Epithelial cell of prostate (primary cell): ENCODE measurements around the gene PXDN.
"Not testable (repeated sequence)": the region's sequence is repeated elsewhere in the genome, so short reads cannot be mapped to it uniquely, and the experiment has no call there.

Source experiments
- DNase-seq: peaks from one replicate; pipeline ENCODE4 v3.0.0-alpha.2; 2011; ENCODE audit warnings: low read depth, low spot score
- H3K27ac ChIP-seq: fragments of 450-650 bp; 2 replicates; pipeline ENCODE4 v1.5.1; 2017; ENCODE audit warnings: mild to moderate bottlenecking

Gene PXDN, protein sequence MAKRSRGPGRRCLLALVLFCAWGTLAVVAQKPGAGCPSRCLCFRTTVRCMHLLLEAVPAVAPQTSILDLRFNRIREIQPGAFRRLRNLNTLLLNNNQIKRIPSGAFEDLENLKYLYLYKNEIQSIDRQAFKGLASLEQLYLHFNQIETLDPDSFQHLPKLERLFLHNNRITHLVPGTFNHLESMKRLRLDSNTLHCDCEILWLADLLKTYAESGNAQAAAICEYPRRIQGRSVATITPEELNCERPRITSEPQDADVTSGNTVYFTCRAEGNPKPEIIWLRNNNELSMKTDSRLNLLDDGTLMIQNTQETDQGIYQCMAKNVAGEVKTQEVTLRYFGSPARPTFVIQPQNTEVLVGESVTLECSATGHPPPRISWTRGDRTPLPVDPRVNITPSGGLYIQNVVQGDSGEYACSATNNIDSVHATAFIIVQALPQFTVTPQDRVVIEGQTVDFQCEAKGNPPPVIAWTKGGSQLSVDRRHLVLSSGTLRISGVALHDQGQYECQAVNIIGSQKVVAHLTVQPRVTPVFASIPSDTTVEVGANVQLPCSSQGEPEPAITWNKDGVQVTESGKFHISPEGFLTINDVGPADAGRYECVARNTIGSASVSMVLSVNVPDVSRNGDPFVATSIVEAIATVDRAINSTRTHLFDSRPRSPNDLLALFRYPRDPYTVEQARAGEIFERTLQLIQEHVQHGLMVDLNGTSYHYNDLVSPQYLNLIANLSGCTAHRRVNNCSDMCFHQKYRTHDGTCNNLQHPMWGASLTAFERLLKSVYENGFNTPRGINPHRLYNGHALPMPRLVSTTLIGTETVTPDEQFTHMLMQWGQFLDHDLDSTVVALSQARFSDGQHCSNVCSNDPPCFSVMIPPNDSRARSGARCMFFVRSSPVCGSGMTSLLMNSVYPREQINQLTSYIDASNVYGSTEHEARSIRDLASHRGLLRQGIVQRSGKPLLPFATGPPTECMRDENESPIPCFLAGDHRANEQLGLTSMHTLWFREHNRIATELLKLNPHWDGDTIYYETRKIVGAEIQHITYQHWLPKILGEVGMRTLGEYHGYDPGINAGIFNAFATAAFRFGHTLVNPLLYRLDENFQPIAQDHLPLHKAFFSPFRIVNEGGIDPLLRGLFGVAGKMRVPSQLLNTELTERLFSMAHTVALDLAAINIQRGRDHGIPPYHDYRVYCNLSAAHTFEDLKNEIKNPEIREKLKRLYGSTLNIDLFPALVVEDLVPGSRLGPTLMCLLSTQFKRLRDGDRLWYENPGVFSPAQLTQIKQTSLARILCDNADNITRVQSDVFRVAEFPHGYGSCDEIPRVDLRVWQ (N-terminal part only)

DNA sequence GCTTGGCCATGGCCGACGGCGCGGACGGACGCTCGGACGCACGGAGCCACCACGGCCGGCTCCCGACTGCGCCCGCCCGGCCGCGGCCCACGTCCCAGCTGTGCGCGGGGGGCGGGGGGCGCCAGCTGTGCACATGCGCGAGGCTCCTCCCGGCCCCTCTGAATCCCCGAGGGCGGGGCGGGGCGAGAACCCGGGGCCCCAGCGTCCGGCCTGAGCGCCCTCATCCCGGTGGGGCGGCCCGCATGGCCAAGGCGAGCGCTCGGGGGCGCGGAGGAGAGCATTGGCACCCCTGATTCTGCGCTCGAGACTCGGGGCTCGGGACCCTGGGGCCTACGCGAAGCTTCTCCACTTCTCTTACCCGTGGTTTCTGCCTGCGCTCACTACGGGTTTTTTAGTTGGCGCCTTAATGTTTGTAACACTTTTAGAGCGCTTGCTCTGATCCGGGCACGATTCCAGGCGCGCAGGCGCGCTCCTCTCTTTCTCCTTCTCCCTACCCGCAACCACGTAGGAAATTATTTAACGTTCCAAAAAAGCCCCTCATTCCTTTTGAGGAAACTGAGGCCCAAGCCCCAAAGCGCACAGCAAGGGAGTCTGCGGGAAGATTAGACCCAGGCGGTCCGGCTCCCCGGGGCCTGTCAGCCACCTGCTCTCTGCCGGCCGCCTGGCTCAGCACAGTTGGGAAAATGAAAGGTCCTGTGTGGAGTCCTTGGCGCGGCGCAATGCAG lies at the start of gene PXDN:
Gene PXDN (minus strand): TSS at position 70 of the 725 bp plus-strand sequence. CDS start 60 bp downstream, at position 10.
- H3K27ac ChIP-seq = peak within 1 kb of the TSS; percentile 85
- no peak for DNase-seq

DNA sequence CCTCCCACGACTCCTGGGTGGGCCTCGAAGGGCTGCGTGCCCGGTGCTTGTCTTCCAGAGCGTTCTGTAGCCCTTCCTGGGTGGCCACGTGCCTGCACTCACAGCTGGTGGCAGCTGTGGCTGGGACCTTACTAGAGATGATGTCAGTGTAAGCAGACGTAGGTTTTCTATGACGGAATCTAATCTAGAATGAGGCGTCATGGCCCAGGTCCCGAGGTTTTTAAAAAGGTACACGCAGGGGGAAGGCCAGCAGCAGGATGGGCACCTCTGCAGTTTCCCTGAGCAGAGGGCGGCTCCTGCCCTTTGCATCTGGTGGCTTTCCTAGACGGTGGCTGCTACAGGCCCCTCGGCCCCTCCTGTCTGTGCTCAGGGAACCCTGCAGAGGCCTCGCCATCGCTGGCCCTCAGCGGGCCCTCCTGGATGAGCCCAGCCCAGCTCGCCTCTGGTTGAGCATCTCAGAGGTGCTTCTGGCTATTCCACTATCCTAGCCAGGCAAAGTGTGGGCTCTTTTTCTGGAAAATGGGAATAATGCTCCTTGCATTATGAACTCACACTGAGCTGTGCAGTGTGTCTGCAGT lies 49.6 kb upstream of the PXDN start:
- no peak overlapping the region for H3K27ac ChIP-seq
- DNase-seq = no peak

DNA sequence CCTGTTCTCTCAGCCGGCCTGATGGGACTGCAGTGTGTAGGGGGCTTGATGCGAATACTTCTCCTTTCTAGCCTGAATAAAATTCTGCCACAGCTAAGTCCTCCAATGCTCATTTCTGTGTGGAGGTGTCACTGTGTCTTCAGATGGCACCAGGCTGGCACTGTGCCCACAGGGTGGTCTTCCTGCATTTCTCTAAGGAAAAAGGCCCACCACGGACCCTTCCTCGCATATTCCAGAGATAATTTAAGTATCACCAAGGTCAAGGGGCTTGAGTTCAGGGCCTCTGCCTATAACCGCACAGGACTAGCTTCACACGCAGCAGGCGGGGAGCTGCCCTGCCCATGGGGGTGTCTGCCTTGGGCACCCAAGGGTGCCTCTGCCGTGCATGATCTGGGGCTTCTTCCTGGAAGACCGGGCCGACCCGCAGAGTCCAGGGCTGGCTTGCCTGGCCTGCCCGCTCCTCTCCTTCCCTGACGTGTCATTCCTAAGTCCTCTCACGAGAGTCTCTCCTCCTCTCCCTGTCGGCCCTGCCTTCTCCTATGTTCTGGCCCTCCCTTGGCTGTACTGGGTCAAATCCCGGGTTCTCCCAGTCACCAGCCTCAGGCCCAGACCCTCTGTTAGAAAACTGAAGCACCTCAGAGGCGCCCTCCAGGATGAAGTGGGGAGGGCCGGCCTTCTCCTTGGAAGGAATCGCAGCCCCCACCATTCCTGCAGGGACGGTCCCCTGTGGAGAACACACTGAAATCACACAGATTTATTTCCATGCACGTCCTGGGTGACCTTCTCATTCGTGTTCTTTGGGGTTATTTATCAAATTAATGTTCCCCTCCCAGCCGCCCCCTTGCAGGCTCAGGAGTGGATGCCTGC lies 48.9 kb upstream of the PXDN start:
- no peak overlapping the region for H3K27ac ChIP-seq
- DNase-seq = no peak

DNA sequence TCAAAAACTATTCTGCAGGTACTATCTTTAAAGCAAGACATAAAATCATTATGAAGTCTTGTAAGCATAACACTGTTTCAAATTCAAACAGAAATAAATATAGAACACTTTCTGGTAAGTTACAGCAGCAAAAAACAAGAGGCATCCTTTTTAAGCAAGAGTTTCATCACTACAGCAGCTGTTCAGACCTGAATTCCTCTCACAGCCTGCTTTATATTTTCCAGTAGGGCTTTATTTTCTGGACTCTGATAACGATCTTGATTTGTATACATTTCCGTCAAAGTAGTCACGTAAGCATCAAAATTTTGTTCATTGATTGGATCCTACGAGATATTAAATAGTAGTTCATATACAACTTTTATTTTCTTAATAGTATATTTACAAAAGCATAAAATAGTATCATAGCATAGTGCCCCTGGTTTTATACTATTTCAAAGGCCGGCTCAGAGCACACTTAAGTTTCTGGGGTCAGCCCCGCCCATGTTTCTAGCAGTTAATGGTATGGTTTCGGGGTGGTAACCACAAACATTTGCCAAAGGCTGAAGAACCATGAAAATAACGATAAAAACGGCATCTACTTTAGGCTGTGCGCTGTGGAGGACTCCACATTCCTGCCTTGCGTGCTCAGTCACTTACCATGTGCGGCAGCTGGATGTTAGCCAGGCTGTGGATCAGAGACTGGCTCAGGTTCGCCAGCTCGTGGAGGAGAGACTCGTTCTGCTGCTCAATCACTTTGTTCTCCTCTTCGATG lies 47.5 kb upstream of the PXDN start:
- no peak overlapping the region for H3K27ac ChIP-seq
- DNase-seq = peak; percentile 24

DNA sequence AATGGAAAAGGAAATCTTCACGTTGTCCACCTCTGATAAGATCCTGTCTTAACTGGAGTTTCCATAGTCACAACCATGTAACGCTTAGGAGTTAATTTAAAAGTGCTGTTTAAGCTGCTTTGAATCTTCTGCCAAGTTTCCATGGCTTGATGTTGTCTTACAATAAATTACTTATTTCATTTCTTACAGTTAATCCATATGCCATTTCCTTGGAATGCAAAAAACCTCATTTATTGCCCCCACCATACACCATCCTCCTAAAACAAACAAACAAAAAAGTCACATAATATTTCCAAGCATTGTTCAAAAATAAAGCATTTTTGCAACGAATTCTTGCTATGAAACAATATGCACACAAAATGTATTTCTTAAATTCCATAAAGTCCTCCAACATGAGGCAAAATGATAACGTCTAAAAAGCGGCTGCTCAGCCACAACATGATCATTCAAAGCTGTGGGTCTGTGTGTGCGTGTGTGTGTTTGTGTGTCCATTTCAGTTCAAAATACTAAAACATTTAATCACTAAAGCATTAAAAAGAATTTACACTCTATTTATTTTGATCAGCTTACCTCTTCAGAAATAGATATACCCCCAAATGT lies 46.8 kb upstream of the PXDN start:
- H3K27ac ChIP-seq = no peak overlapping the region
- DNase-seq = no peak

DNA sequence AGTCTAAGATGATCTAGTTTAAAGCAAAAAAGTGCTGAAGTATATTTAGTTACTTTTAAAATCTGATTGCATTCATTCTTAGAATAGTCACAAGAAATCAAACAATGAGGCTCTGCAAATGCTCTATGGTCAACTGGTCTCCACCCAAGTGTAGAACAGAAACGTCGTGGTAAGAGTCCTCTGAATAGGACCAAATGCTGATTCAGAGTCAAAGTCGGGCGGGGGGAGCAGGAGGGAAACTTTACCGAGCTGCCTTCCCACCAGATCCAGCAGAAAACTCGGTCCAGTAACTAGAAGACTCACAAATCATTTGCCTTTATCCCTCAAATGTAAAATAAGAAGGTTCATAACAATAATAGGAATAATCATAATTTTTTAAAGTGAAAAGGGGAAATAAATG lies 46.2 kb upstream of the PXDN start:
- DNase-seq = no peak

DNA sequence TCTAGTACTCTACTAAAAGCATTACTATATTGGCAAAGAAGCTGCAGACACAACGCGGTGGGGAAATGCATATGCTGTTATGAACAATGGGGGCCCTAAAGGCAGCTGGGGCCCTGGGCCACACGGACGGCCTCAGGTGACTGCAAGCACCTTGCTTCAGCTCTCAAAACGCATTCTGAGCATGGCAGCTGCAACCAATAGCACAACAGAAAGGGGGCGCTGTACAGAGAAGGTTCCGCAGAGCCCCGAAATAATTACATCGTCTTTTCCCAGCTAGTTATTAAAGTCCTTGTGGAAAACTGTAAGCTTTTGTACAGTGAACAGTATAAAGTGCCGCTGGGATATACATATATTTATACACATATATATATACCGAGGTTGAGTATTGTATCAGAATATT lies 45.3 kb upstream of the PXDN start:
- no peak for DNase-seq
- H3K27ac ChIP-seq = no peak overlapping the region

More for the DNA sequence above, 46.2 kb upstream of the PXDN start:
- H3K27ac ChIP-seq = no peak overlapping the region

DNA sequence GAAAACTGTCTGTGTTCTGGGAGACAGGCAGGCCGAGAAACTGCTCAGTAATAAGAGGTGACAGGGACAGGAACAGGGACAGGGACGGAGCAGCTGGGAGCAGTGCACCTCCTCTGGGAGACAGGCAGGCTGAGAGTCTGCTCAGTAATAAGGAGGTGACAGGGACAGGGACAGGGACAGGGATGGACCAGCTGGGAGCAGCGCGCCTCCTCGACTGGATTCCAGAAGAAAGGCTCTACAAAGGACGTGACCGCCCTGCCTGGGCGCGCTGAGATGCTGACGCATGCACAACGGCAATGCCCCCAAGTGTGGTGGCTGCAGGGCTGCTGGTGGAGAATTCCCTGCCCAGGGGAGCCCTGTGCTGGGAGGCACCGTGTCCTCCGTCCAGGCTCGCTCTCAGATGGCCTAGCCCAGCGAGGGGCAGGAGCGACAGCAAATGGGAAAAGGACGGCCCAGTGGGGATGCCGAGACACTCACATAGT lies 44.2 kb upstream of the PXDN start:
- no peak for DNase-seq
- H3K27ac ChIP-seq = no peak overlapping the region

DNA sequence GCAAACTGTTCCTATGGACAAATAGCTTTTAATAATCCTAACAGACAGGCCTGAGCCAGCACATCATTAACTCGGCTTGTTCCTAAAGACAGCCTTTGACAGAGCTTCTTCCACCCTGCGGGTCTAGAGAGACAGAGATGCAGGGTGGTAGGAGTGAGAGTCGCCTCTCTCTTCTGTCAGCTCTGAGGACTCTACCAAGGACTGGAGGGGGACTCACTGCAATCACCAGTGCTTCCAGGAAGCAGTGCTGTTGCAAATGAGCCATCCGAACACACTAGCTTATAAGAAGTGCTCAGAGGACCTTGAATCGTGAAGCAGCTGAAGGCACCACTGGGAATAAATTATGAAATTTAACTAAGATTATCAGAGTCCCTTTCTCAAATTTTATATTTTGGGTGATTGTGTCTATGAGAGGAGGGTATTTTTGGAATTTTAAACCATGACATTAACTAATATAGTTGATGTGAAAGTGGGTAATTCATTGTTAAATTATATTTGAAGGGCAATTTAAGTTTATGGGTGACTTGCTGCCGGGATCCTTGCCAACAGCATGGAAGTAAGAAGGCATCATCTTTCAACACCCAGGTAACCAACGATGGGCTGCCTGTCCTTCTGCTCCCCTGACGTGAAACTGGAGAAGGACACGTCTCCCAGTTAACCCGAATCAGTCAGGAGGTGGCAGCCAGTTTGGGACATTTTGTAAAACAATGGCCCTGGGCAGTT lies 43.6 kb upstream of the PXDN start:
- H3K27ac ChIP-seq = no peak overlapping the region
- no peak for DNase-seq

DNA sequence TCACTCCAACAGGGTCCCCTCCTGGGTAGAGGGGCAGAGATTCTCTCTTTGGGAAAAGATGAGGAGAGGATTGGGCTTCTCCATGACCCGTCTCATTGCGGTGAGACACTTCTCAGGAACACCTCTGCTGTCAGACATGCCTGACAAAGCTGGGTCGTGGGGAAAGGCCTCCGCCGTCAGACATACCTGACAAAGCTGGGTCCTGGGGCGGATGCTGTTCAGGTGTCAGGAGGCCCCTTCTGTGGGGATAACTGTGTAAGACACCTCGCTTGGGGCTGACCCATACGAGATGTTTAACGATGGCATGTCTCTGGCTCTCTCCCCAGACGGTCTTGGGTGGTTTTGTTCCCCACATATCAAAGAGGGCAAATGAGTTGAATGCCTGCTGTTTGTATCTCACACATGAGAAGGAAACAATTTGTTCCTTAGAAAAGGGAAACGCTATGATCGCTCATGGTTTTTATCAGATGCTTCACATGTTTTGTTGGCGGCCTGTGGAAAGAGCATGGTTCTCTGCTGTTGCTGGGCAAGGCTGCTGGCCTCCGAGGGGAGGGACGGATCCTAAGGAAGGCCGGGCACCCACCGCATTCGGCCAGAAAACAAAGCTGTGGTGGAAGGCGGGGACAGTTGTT lies 40.8 kb upstream of the PXDN start:
- no peak overlapping the region for H3K27ac ChIP-seq
- DNase-seq = no peak

DNA sequence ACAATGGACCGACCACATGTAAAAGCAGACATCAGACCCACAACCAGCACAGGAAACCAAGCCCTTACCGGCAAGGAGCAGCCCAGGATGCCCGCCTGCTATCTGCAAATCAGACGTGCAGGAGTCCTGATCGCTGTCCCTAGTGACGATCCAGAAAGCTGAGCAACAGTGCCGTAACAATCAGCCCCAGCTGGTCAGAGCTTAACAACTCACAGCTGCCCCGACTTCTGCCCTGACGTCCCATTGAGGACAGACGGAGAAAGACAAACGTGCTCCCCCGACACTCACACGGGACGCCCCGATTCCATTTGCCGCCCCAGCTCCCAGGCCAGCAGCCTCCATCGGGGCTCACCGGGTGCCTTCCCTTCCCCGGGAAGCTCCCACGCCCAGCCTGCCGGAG lies 39.8 kb upstream of the PXDN start:
- DNase-seq = no peak
- H3K27ac ChIP-seq = no peak overlapping the region

DNA sequence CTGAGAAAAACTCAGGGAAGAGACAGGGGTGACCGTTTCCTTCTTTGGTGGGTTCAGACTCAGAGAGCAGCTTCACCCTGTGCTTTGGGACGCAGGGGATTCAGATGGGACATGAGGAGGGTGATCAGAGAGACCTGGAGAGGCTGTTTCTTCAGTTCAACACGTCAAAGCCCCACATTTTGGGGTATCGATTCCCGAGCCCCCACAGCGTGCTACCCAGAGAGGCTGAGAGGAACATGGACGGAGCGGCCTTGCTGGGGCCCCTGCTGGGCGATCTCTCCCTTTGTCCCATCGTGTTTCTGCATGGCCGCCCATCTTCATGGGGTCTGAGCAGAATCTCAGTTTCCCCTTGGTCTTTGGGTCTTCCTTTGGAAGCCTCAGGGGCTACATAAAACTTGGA lies 38.2 kb upstream of the PXDN start:
- H3K27ac ChIP-seq = no peak overlapping the region
- no peak for DNase-seq

DNA sequence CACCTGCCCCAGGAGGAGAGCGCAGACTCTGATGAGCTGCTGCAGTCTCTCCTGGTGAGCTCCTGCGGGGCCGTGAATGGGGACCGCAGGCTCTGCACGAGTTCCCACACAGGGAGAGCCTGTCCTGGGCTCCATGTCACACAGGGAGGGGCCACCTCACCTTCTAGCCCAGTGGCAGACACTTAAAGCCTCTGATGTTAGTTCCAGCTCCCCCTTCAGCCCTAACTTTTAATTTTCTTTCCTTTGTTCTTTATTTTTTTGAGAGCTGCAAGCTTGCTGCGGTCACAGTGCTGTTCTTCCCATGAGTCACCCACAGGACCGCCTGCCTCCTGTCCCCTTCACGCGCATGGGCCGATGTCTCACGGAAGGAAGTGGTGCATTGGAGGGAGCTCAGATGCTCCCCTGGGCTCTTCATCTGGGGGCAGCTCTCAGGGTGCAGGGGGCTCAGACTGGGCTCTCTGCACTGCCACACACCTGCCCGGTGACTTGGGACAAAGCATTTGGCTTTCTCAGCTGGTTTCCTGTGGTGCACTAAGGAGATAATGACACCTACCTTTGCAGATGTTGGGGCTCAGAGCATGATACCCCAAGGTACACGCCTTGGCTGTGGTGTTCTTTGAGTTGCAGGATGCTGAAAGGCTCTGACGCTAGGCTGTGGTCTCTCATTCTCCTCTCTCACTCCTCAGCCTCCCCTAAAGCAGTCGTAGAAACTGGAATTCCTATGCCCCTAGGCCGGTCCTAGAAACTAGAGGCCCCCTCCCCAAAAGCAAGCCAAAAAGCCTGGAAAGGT lies 37.2 kb upstream of the PXDN start:
- H3K27ac ChIP-seq = no peak overlapping the region
- no peak for DNase-seq

DNA sequence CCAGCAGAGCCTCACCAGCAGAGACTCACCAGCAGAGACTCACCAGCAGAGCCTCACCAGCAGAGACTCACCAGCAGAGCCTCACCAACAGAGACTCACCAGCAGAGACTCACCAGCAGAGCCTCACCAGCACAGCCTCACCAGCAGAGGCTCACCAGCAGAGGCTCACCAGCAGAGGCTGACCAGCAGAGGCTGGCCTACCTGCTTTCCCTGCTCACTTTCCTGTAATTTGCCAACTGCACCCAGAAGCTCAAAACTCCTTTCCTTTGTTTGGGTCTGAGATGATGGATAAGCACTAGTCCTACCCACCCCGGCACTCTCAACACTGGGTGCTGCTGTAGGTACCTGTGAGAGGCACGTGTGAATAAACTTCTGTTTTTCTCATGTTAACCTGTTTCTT lies 36.4 kb upstream of the PXDN start:
- no peak for DNase-seq
- no peak overlapping the region for H3K27ac ChIP-seq

DNA sequence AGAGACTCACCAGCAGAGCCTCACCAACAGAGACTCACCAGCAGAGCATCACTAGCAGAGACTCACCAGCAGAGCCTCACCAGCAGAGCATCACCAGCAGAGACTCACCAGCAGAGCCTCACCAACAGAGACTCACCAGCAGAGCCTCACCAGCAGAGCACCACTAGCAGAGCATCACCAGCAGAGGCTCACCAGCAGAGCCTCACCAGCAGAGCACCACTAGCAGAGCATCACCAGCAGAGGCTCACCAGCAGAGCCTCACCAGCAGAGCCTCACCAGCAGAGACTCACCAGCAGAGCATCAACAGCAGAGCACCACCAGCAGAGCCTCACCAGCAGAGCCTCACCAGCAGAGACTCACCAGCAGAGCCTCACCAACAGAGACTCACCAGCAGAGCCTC lies 35.7 kb upstream of the PXDN start:
- not testable (repeated sequence) for H3K27ac ChIP-seq, DNase-seq
